H1 (cell line): ENCODE results near the gene DPY19L1. TPM values are rescaled to one million over a fixed set of nuclear protein-coding genes. Genes with fewer than 3 reads are reported as not detected.
"Not testable (repeated sequence)": the region's sequence is repeated elsewhere in the genome, so short reads cannot be mapped to it uniquely, and the experiment has no call there.

Experiments
- CTCF ChIA-PET: fragments of 300-600 bp; sonication (Branson Sonifier 250); formaldehyde crosslinking; loops from one replicate; lab custom pipeline; 2021; ENCODE audit not compliant: partially characterized antibody; lab: Charles Lee
- POLR2A ChIA-PET: fragments of 300-600 bp; sonication (Branson Sonifier 250); formaldehyde crosslinking; loops from one replicate; lab custom pipeline; 2021; ENCODE audit warnings: inconsistent platforms; ENCODE audit not compliant: partially characterized antibody; lab: Charles Lee
- DNase-seq, 2 experiments: peaks; one replicate each; pipeline versions ENCODE4 v3.0.0 to v3.0.0-alpha.2; 2010 to 2022; ENCODE audit warnings: low spot score in 2 of 2, low read depth in 1 of 2, mixed read lengths in 1 of 2
- FAIRE-seq: peaks from 2 replicates; lab custom pipeline; 2011; peaks lifted over from hg19 to GRCh38; lab: Jason Lieb, UNC
- H2AFZ ChIP-seq: 2 replicates; pipeline ENCODE4 v1.8.1; 2012; ENCODE audit warnings: low read length, inconsistent platforms
- H2AK5ac ChIP-seq: 2 replicates; pipeline ENCODE4 v1.6.1; 2013; ENCODE audit warnings: low read depth, low read length
- H2BK120ac ChIP-seq: replicated peaks from 2 replicates; pipeline ENCODE3; 2013; ENCODE audit warnings: low read depth, low read length, inconsistent platforms
- H2BK12ac ChIP-seq: 2 replicates; pipeline ENCODE4 v1.6.1; 2013; ENCODE audit warnings: low read depth, low read length
- H2BK15ac ChIP-seq: 2 replicates; pipeline ENCODE4 v1.6.1; 2013; ENCODE audit warnings: low read length
- H2BK20ac ChIP-seq: 2 replicates; pipeline ENCODE4 v1.6.1; 2013; ENCODE audit warnings: low read length
- H2BK5ac ChIP-seq: 2 replicates; pipeline ENCODE4 v1.6.1; 2013; ENCODE audit warnings: low read depth, low read length
- H3K14ac ChIP-seq: 2 replicates; pipeline ENCODE4 v1.6.1; 2013; ENCODE audit warnings: inconsistent platforms; ENCODE audit not compliant: insufficient read length
- H3K18ac ChIP-seq: 2 replicates; pipeline ENCODE4 v1.6.1; 2013; ENCODE audit warnings: low read length; ENCODE audit errors: extremely low read depth
- H3K23ac ChIP-seq: 2 replicates; pipeline ENCODE4 v1.6.1; 2013; ENCODE audit warnings: inconsistent platforms; ENCODE audit not compliant: insufficient read length
- H3K23me2 ChIP-seq: 2 replicates; pipeline ENCODE4 v1.6.1; 2013; ENCODE audit warnings: low read depth, low read length
- H3K27ac ChIP-seq: 2 replicates; pipeline ENCODE4 v1.6.1; 2011; ENCODE audit warnings: low read depth, low read length, inconsistent platforms
- H3K27me3 ChIP-seq, 4 experiments: replicated peaks in 1 of 4; 1 replicate in 1 of 4; 2 replicates in 3 of 4; pipeline versions ENCODE4 v1.6.1 to v1.8.1; 2011 to 2013; ENCODE audit warnings: low read length in 3 of 4, mild to moderate bottlenecking in 3 of 4, inconsistent platforms in 2 of 4, mixed read lengths in 2 of 4, moderate library complexity in 1 of 4; ENCODE audit not compliant: control insufficient read depth in 3 of 4, insufficient read depth in 3 of 4; ENCODE audit errors: extremely low read depth in 1 of 4
- H3K36me3 ChIP-seq, 4 experiments: 2 replicates each; pipeline versions ENCODE4 v1.6.1 to v1.8.1; 2011 to 2013; ENCODE audit warnings: mild to moderate bottlenecking in 4 of 4, low read length in 3 of 4, moderate library complexity in 2 of 4, control low read depth in 1 of 4, inconsistent platforms in 1 of 4; ENCODE audit not compliant: insufficient read depth in 4 of 4, control insufficient read depth in 2 of 4
- H3K4ac ChIP-seq: replicated peaks from 2 replicates; pipeline ENCODE3; 2013; ENCODE audit warnings: low read length, low read depth, mixed read lengths, inconsistent platforms; ENCODE audit not compliant: insufficient read length
- H3K4me1 ChIP-seq, 4 experiments: replicated peaks in 1 of 4; 1 replicate in 1 of 4; 2 replicates in 3 of 4; pipeline versions ENCODE4 v1.6.1 to v1.8.1; 2011 to 2013; ENCODE audit warnings: low read length in 3 of 4, inconsistent platforms in 2 of 4, mixed read lengths in 1 of 4; ENCODE audit not compliant: insufficient read depth in 4 of 4, control insufficient read depth in 3 of 4
- H3K4me2 ChIP-seq, 2 experiments: 2 replicates each; pipeline versions ENCODE4 v1.6.1 to v1.8.1; 2011 to 2013; ENCODE audit warnings: low read depth in 2 of 2, low read length in 2 of 2, control low read depth in 1 of 2, inconsistent platforms in 1 of 2, mild to moderate bottlenecking in 1 of 2; ENCODE audit not compliant: insufficient read depth in 1 of 2
- H3K4me3 ChIP-seq, 4 experiments: fragments of 200-600, 300-600 bp in 1 of 4; sonication (generic), shearing (Covaris generic), sonication (Bioruptor Twin) in 1 of 4; 2 replicates each; pipeline versions ENCODE4 v1.5.1 to v1.8.1; 2011 to 2016; ENCODE audit warnings: low read length in 4 of 4, low read depth in 3 of 4, control low read depth in 2 of 4, inconsistent platforms in 2 of 4, mild to moderate bottlenecking in 2 of 4, mixed read lengths in 1 of 4, moderate library complexity in 1 of 4; ENCODE audit not compliant: insufficient read depth in 2 of 4; ENCODE audit errors: extremely low read depth in 1 of 4
- H3K56ac ChIP-seq: replicated peaks from 2 replicates; pipeline ENCODE3; 2013; ENCODE audit warnings: low read depth, mild to moderate bottlenecking, mixed read lengths, low read length, inconsistent platforms; ENCODE audit not compliant: insufficient read length
- H3K79me1 ChIP-seq: 2 replicates; pipeline ENCODE4 v1.6.1; 2013; ENCODE audit warnings: low read depth, low read length, control low read depth
- H3K79me2 ChIP-seq, 2 experiments: 2 replicates each; pipeline versions ENCODE4 v1.6.1 to v1.8.1; 2012 to 2013; ENCODE audit warnings: low read length in 2 of 2, mild to moderate bottlenecking in 2 of 2, inconsistent platforms in 1 of 2; ENCODE audit not compliant: insufficient read depth in 2 of 2, control insufficient read depth in 1 of 2
- H3K9ac ChIP-seq, 4 experiments: replicated peaks in 1 of 4; 1 replicate in 1 of 4; 2 replicates in 3 of 4; pipeline versions ENCODE4 v1.6.1 to v1.8.1; 2011 to 2013; ENCODE audit warnings: low read depth in 3 of 4, low read length in 3 of 4, control low read depth in 2 of 4, mild to moderate bottlenecking in 2 of 4, moderate library complexity in 2 of 4, inconsistent platforms in 1 of 4; ENCODE audit errors: extremely low read depth in 1 of 4
- H3K9me3 ChIP-seq, 2 experiments: 2 replicates each; pipeline versions ENCODE4 v1.6.1 to v1.8.1; 2012 to 2013; ENCODE audit warnings: mild to moderate bottlenecking in 2 of 2, moderate library complexity in 2 of 2, control low read depth in 1 of 2, inconsistent platforms in 1 of 2, low read depth in 1 of 2, low read length in 1 of 2, mixed read lengths in 1 of 2; ENCODE audit not compliant: insufficient read depth in 2 of 2
- H4K20me1 ChIP-seq, 2 experiments: replicated peaks in 1 of 2; 2 replicates each; pipeline versions ENCODE3 to v1.8.1; 2011 to 2013; ENCODE audit warnings: inconsistent platforms in 2 of 2, low read length in 2 of 2, mild to moderate bottlenecking in 1 of 2; ENCODE audit not compliant: insufficient read depth in 2 of 2, control insufficient read depth in 1 of 2
- H4K5ac ChIP-seq: 2 replicates; pipeline ENCODE4 v1.6.1; 2013; ENCODE audit warnings: low read length, low read depth, mixed read lengths, inconsistent platforms; ENCODE audit not compliant: insufficient read length
- H4K8ac ChIP-seq: 2 replicates; pipeline ENCODE4 v1.8.0; 2013; ENCODE audit warnings: mild to moderate bottlenecking, moderate library complexity, low read length, inconsistent platforms; ENCODE audit not compliant: insufficient read depth; ENCODE audit errors: extremely low read depth
- H4K91ac ChIP-seq: replicated peaks from 2 replicates; pipeline ENCODE3; 2013; ENCODE audit warnings: low read length, mixed read lengths, inconsistent platforms; ENCODE audit not compliant: insufficient read length
- WGBS, 2 experiments: shearing (Covaris generic) in 1 of 2; methylation state at CpG; one replicate each; pipeline versions ENCODE4 v1.1.6 to v1.1.7; 2013 to 2015; ENCODE audit warnings: low lambda C conversion rate in 2 of 2, mixed read lengths in 2 of 2, inconsistent platforms in 1 of 2, low coverage in 1 of 2, missing lambda C conversion rate in 1 of 2; ENCODE audit not compliant: insufficient replicate concordance in 2 of 2, insufficient coverage in 1 of 2, insufficient read length in 1 of 2; ENCODE audit errors: extremely low coverage in 1 of 2, missing lambda C conversion rate in 1 of 2; 5-methylcytosine and 5-hydroxymethylcytosine counted together
- polyA plus RNA-seq, 7 experiments: library from polyadenylated mRNA; depleted of rRNA in 3 of 7; stranded (reverse) in 5 of 7; unstranded in 2 of 7; fragments of >200 nt in 5 of 7; fragments of 200-250 nt in 2 of 7; gene quantifications; 1 replicate in 5 of 7; 2 replicates in 1 of 7; 4 replicates in 1 of 7; pipeline versions ENCODE4 v1.2.1 to v1.2.3, GENCODE V29; 2011 to 2013; ENCODE audit warnings: missing spikeins in 2 of 7, mixed read lengths in 2 of 7
- total RNA-seq: library from RNA; stranded (reverse); fragmentation: NEBNext Ultra II Directional; extraction: Animal tissue kit (Norgen Biotek cat#: 25700); gene quantifications from 2 replicates; pipeline ENCODE4 v1.2.1, GENCODE V29; 2021

Gene DPY19L1
- total and polyA plus RNA-seq, 2 of the 8 experiments (the other 6 are each of a cell fraction or from before 2014, with no cell fraction given): 14.1 to 23.3 TPM

DNA sequence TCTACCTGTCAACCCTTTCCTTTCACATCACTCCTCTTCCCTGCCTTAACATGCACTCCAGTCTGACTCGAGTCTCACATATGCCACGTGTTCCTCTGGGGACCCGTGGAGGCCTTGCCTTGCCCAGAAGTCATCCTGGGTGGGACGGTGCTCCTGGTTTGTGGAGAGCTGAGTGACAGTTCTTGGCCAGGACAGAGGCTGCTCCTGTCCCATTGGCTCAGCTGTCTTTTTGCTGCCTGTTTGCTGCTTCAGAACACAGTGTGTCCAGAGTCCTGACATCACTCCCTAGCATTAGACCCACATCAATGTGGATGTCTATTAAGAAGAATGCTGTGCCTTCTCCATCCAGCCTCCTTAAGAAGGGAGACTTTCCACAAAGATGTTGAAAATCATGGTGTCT lies 116.8 kb downstream of the DPY19L1 start:
- not testable (repeated sequence) for FAIRE-seq, H3K79me2 ChIP-seq

DNA sequence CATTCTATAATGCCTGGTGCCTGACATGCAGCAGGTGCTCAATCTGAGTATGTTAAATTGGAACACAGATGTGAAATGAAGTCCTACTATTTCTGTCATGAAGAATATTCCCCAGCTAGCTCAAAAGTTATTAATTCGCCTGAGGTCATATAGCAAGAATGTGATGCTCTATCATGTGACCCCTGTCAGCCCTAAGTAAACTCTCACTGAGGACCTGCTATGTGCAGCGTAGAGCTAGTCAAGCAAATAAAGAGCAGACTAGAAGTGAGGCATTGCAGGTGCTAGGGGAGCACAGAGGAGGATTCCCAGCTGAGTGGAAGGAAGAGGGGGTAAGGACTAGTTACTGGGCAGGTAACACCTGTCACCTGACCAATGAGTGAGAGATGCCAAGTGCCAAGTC lies 118.2 kb downstream of the DPY19L1 start:
- H4K5ac ChIP-seq, H3K4me3 ChIP-seq, H2BK15ac ChIP-seq, H3K4ac ChIP-seq, H2AFZ ChIP-seq, H4K8ac ChIP-seq, H3K79me1 ChIP-seq, H3K9me3 ChIP-seq, H2BK12ac ChIP-seq, H3K4me1 ChIP-seq, H3K79me2 ChIP-seq, H2AK5ac ChIP-seq, H3K23ac ChIP-seq, POLR2A ChIA-PET, H2BK20ac ChIP-seq, H3K9ac ChIP-seq, H3K23me2 ChIP-seq, H3K27me3 ChIP-seq, H3K27ac ChIP-seq, H3K36me3 ChIP-seq, H3K4me2 ChIP-seq, H4K91ac ChIP-seq, FAIRE-seq, H2BK5ac ChIP-seq, H3K14ac ChIP-seq, H3K56ac ChIP-seq, H3K18ac ChIP-seq, DNase-seq, H4K20me1 ChIP-seq, H2BK120ac ChIP-seq: not testable (repeated sequence)
- WGBS, 2 experiments: 97% methylated on average over 2 of the region's 2 CpGs; no CpG with 5 or more reads in 1 of the 2 experiments
- CTCF ChIA-PET: interaction anchor here (3.5 kb wide), 1 partner anchor 9 kb away, joined by 13 read pairs; no protein-coding TSS in a partner anchor

More for the DNA sequence above, 116.8 kb downstream of the DPY19L1 start:
- H4K5ac ChIP-seq, H3K18ac ChIP-seq, H4K91ac ChIP-seq, H2AFZ ChIP-seq, H3K27ac ChIP-seq, H3K23me2 ChIP-seq, H3K27me3 ChIP-seq, H3K14ac ChIP-seq, H3K4me3 ChIP-seq, H3K36me3 ChIP-seq, POLR2A ChIA-PET, H3K23ac ChIP-seq, H3K4me2 ChIP-seq, H3K9ac ChIP-seq, H3K4ac ChIP-seq, H2BK20ac ChIP-seq, DNase-seq, H4K8ac ChIP-seq, H2AK5ac ChIP-seq, H3K56ac ChIP-seq, CTCF ChIA-PET, H2BK120ac ChIP-seq, H2BK12ac ChIP-seq, H3K79me1 ChIP-seq, H2BK15ac ChIP-seq, H3K9me3 ChIP-seq, H3K4me1 ChIP-seq, H2BK5ac ChIP-seq, H4K20me1 ChIP-seq: not testable (repeated sequence)
- WGBS, 2 experiments: 87% methylated on average over 2 of the region's 4 CpGs; no CpG with 5 or more reads in 1 of the 2 experiments
